Gastrocnemius medialis (tissue), 4 donors: ENCODE measurements around the gene HIGD2A.

Experiments used
- POLR2A ChIP-seq, 2 donors: fragments of 450-650 bp; IDR thresholded peaks; one replicate each; pipeline ENCODE4 v1.6.1; 2017; ENCODE audit warnings: antibody characterized with exemption in 2 of 2, mild to moderate bottlenecking in 2 of 2, moderate library complexity in 2 of 2
- TF ChIP-seq, protein P1 (sequence below), 5 experiments: fragments of 450-650 bp in 3 of 5; fragments of 200-600 bp in 2 of 5; sonication (generic) in 2 of 5; IDR thresholded peaks in 4 of 5; conservative IDR thresholded peaks in 1 of 5; 1 replicate in 4 of 5; 2 replicates in 1 of 5; pipeline ENCODE4 v1.5.1; 2016 to 2019; ENCODE audit warnings: antibody characterized with exemption in 5 of 5, mild to moderate bottlenecking in 3 of 5, moderate library complexity in 3 of 5

GRCh38 chr5:176359658-176360057 lies 28.9 kb upstream of the HIGD2A start:
- TF ChIP-seq POLR2A (IDR thresholded peaks at IDR 0.05): no peak
- TF ChIP-seq, protein P1, sequence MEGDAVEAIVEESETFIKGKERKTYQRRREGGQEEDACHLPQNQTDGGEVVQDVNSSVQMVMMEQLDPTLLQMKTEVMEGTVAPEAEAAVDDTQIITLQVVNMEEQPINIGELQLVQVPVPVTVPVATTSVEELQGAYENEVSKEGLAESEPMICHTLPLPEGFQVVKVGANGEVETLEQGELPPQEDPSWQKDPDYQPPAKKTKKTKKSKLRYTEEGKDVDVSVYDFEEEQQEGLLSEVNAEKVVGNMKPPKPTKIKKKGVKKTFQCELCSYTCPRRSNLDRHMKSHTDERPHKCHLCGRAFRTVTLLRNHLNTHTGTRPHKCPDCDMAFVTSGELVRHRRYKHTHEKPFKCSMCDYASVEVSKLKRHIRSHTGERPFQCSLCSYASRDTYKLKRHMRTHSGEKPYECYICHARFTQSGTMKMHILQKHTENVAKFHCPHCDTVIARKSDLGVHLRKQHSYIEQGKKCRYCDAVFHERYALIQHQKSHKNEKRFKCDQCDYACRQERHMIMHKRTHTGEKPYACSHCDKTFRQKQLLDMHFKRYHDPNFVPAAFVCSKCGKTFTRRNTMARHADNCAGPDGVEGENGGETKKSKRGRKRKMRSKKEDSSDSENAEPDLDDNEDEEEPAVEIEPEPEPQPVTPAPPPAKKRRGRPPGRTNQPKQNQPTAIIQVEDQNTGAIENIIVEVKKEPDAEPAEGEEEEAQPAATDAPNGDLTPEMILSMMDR (IDR thresholded peaks at IDR 0.05 in 4 of 5, conservative IDR thresholded peaks at IDR 0.05 in 1 of 5): no peak
